GM12878 (cell line): ENCODE data around the gene SMIM32. TPM values are rescaled to one million over a fixed set of nuclear protein-coding genes. Genes with fewer than 3 reads are reported as not detected.

Experiments used
- ATAC-seq: fragments of 200-7000 bp; cut with Tn5 transposase; 3 replicates; pipeline ENCODE4 v1.9.1; 2020; ENCODE audit warnings: mild to moderate bottlenecking, moderate library complexity
- BruUV-seq: library from RNA; stranded (reverse); fragments of 400-500 nt; replicated peaks from 2 replicates; lab custom pipeline; 2021; lab: Mats Ljungman, UMichigan
- CTCF ChIA-PET: fragments of 300-600 bp; sonication (Branson Sonifier 250); formaldehyde crosslinking; extraction: SDS; loops from one replicate; lab custom pipeline; 2021; ENCODE audit warnings: inconsistent platforms; lab: Yijun Ruan, JAX
- POLR2A ChIA-PET: fragments of 350-600 bp; formaldehyde crosslinking; extraction: SDS; loops from one replicate; lab custom pipeline; 2021; ENCODE audit warnings: inconsistent platforms; lab: Charles Lee
- RAD21 ChIA-PET: fragments of 300-600 bp; sonication (Branson Sonifier 250); formaldehyde crosslinking; loops from one replicate; lab custom pipeline; 2023; ENCODE audit warnings: antibody characterized with exemption; ENCODE audit not compliant: unreplicated experiment; lab: Charles Lee
- SMC1A ChIA-PET: fragments of 300-600 bp; sonication (Branson Sonifier 250); formaldehyde crosslinking; loops from one replicate; lab custom pipeline; 2023; ENCODE audit not compliant: unreplicated experiment, uncharacterized antibody; lab: Charles Lee
- DNase-seq: peaks from one replicate; pipeline ENCODE4 v3.0.0-alpha.2; 2011; ENCODE audit warnings: low read depth, low spot score
- FAIRE-seq: peaks from 3 replicates; lab custom pipeline; 2011; peaks lifted over from hg19 to GRCh38; lab: Jason Lieb, UNC
- H2AFZ ChIP-seq: 2 replicates; pipeline ENCODE4 v1.6.0; 2011; ENCODE audit warnings: low read depth, low read length, control low read depth; ENCODE audit not compliant: control insufficient read depth
- H3K27ac ChIP-seq: 2 replicates; pipeline ENCODE4 v1.5.1; 2011; ENCODE audit warnings: control low read depth; ENCODE audit not compliant: control insufficient read depth, insufficient read depth
- H3K27me3 ChIP-seq, 2 experiments: replicated peaks in 1 of 2; 2 replicates each; pipeline versions ENCODE4 v1.6.0 to v1.6.1; 2011; ENCODE audit warnings: low read length in 1 of 2; ENCODE audit not compliant: control insufficient read depth in 2 of 2, insufficient read depth in 2 of 2
- H3K36me3 ChIP-seq, 2 experiments: 2 replicates each; pipeline ENCODE4 v1.5.1; 2011; ENCODE audit warnings: low read length in 1 of 2; ENCODE audit not compliant: control insufficient read depth in 2 of 2, insufficient read depth in 2 of 2
- H3K4me1 ChIP-seq: 2 replicates; pipeline ENCODE4 v1.6.1; 2011; ENCODE audit warnings: mild to moderate bottlenecking, low read length, moderate library complexity, mixed read lengths; ENCODE audit not compliant: control insufficient read depth, insufficient read depth
- H3K4me2 ChIP-seq: 2 replicates; pipeline ENCODE4 v1.6.0; 2011; ENCODE audit warnings: control low read depth; ENCODE audit not compliant: control insufficient read depth, insufficient read depth
- H3K4me3 ChIP-seq: fragments of 200-600 bp; sonication (generic); 2 replicates; pipeline ENCODE4 v1.5.1; 2016
- H3K79me2 ChIP-seq: 2 replicates; pipeline ENCODE4 v1.6.0; 2011; ENCODE audit warnings: low read length; ENCODE audit not compliant: control insufficient read depth, insufficient read depth
- H3K9ac ChIP-seq: 2 replicates; pipeline ENCODE4 v1.8.0; 2011; ENCODE audit warnings: low read length, control low read depth, mixed read lengths; ENCODE audit not compliant: control insufficient read depth, insufficient read depth
- H3K9me3 ChIP-seq: replicated peaks from 3 replicates; pipeline ENCODE4 v1.5.1; 2011; ENCODE audit warnings: mild to moderate bottlenecking, low read length; ENCODE audit not compliant: control insufficient read depth, insufficient read depth
- H4K20me1 ChIP-seq: 2 replicates; pipeline ENCODE4 v1.6.0; 2011; ENCODE audit not compliant: control insufficient read depth, insufficient read depth
- CHD2 ChIP-seq: IDR thresholded peaks from 2 replicates; pipeline ENCODE4 v1.6.1; 2011; ENCODE audit warnings: low read depth, low read length, improper control_type of control experiment, borderline replicate concordance
- CTCF ChIP-seq, 3 experiments: IDR thresholded peaks in 2 of 3; conservative IDR thresholded peaks in 1 of 3; 2 replicates each; pipeline ENCODE4 v1.5.1; 2011; ENCODE audit warnings: low read depth in 3 of 3, low read length in 3 of 3, mild to moderate bottlenecking in 3 of 3, control low read depth in 2 of 3, moderate library complexity in 2 of 3, inconsistent platforms in 1 of 3, mixed read lengths in 1 of 3; ENCODE audit not compliant: control insufficient read depth in 2 of 3, insufficient read depth in 1 of 3; ENCODE audit errors: extremely low read depth in 1 of 3
- EGR1 ChIP-seq, 2 experiments: IDR thresholded peaks; 1 replicate in 1 of 2; 2 replicates in 1 of 2; pipeline ENCODE4 v1.6.1; 2011 to 2012; ENCODE audit warnings: low read depth in 2 of 2, low read length in 2 of 2, borderline replicate concordance in 1 of 2, mild to moderate bottlenecking in 1 of 2, moderate library complexity in 1 of 2
- MTA2 ChIP-seq: fragments of 450-650 bp; IDR thresholded peaks from 2 replicates; pipeline ENCODE4 v1.6.1; 2016; ENCODE audit warnings: low read depth, mild to moderate bottlenecking, moderate library complexity
- RAD21 ChIP-seq: IDR thresholded peaks from 2 replicates; pipeline ENCODE4 v1.6.1; 2011; ENCODE audit warnings: mild to moderate bottlenecking, low read depth, low read length, moderate library complexity; ENCODE audit not compliant: insufficient read depth
- SMC3 ChIP-seq: IDR thresholded peaks from 2 replicates; pipeline ENCODE4 v1.6.1; 2011; ENCODE audit warnings: low read length, improper control_type of control experiment, borderline replicate concordance
- TCF12 ChIP-seq: IDR thresholded peaks from 2 replicates; pipeline ENCODE4 v1.6.1; 2011; ENCODE audit warnings: low read depth, mild to moderate bottlenecking, low read length
- YY1 ChIP-seq: IDR thresholded peaks from 2 replicates; pipeline ENCODE4 v1.6.1; 2011; ENCODE audit warnings: low read depth, mild to moderate bottlenecking, low read length
- WGBS: methylation state at CpG from one replicate; pipeline ENCODE4 v1.1.6; 2016; ENCODE audit warnings: low lambda C conversion rate; ENCODE audit not compliant: insufficient replicate concordance, insufficient coverage; ENCODE audit errors: missing lambda C conversion rate; 5-methylcytosine and 5-hydroxymethylcytosine counted together
- in situ Hi-C: fragments of 300-500 bp; cut with MboI; formaldehyde crosslinking; loops from 9 replicates; pipeline ENCODE4 v1.14.3; 2018; ENCODE audit warnings: mixed read lengths
- intact Hi-C: fragments of 100-400 bp; cut with micrococcal nuclease; formaldehyde crosslinking; loops from one replicate; pipeline ENCODE4 v1.14.2; 2022; ENCODE audit not compliant: unreplicated experiment
- polyA plus RNA-seq, 11 experiments: library from polyadenylated mRNA; depleted of rRNA in 4 of 11; unstranded in 6 of 11; stranded (reverse) in 5 of 11; fragments of >200 nt; fragmentation: Nextera tagmentation in 4 of 11; fragmentation: Illumina TruSeq in 1 of 11; extraction: Ambion mirVana in 4 of 11; extraction: Trizol in 1 of 11; gene quantifications; 1 replicate in 1 of 11; 2 replicates in 10 of 11; pipeline versions ENCODE4 v1.2.1 to v1.2.3, GENCODE V29; 2011 to 2016; ENCODE audit warnings: inconsistent platforms in 2 of 11, missing spikeins in 2 of 11, low read depth in 1 of 11
- total RNA-seq, 4 experiments: library from RNA; depleted of rRNA in 3 of 4; stranded (reverse); fragments of >200 nt in 3 of 4; fragmentation: Illumina TruSeq in 1 of 4; extraction: Trizol in 1 of 4; gene quantifications; 2 replicates each; pipeline versions ENCODE4 v1.2.1 to v1.2.3, GENCODE V29; 2013 to 2021
- TF ChIP-seq, protein P1 (sequence below): fragments of 150-350 bp; IDR thresholded peaks from 2 replicates; pipeline ENCODE4 v1.6.1; 2014; ENCODE audit warnings: mild to moderate bottlenecking, low read depth, low read length

The SMIM32 gene
- total and polyA plus RNA-seq, 10 of the 15 experiments (the other 5 are each of a cell fraction or from before 2014, with no cell fraction given): not detected

GRCh38 chr5:136212252-136212721, 19.3 kb upstream of the SMIM32 start:
- WGBS: 30% methylated on average over 10 of the region's 10 CpGs
- RAD21 ChIA-PET: interaction anchor here (0.7 to 2.6 kb wide), 5 partner anchors 143 to 275 kb away, joined by 3 to 6 read pairs (median 4); no protein-coding TSS in a partner anchor
- peak; percentile 81 to 87 (median 81) for TF ChIP-seq CTCF (IDR thresholded peaks at IDR 0.05 in 2 of 3, conservative IDR thresholded peaks at IDR 0.05 in 1 of 3; ENCODE audit: control insufficient read depth in 2 of 3, extremely low read depth in 1 of 3, insufficient read depth in 1 of 3, low read depth in 3 of 3, low read length in 3 of 3)
- peak; percentile 87 for TF ChIP-seq SMC3
- TF ChIP-seq RAD21: peak; percentile 79
- TF ChIP-seq EGR1 (IDR thresholded peaks at IDR 0.05; ENCODE audit: borderline replicate concordance in 1 of 2, low read depth in 2 of 2, low read length in 2 of 2): 0 out of 3 replicates have a peak, but pooled peaks of 1 of the 2 experiments have one; percentile 17
- no peak for TF ChIP-seq CHD2
- TF ChIP-seq MTA2: no peak
- 0 out of 2 replicates have a peak, but pooled peaks have one; percentile 36 for TF ChIP-seq YY1
- 0 out of 2 replicates have a peak, but pooled peaks have one; percentile 8 for TF ChIP-seq TCF12
- TF ChIP-seq, protein P1, sequence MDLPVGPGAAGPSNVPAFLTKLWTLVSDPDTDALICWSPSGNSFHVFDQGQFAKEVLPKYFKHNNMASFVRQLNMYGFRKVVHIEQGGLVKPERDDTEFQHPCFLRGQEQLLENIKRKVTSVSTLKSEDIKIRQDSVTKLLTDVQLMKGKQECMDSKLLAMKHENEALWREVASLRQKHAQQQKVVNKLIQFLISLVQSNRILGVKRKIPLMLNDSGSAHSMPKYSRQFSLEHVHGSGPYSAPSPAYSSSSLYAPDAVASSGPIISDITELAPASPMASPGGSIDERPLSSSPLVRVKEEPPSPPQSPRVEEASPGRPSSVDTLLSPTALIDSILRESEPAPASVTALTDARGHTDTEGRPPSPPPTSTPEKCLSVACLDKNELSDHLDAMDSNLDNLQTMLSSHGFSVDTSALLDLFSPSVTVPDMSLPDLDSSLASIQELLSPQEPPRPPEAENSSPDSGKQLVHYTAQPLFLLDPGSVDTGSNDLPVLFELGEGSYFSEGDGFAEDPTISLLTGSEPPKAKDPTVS: peak; percentile 96
- no peak for DNase-seq
- Histone ChIP-seq H3K36me3 (no peaks in the 10 kb centered on the region), H3K9ac (no peak overlapping the region), H3K4me3 (no peak overlapping the region), H3K4me1 (no peaks in the 10 kb centered on the region), H3K79me2 (no peaks in the 10 kb centered on the region), H4K20me1 (no peaks in the 10 kb centered on the region; the same call in 1 of the 2 replicates), H3K27ac (no peak overlapping the region), H3K9me3 (no peaks in the 10 kb centered on the region), H3K27me3 (peaks cover 0 to 3% of the 10 kb centered on the region in 2 experiments; a peak in 2 of 4 replicates), H2AFZ (no peak overlapping the region), H3K4me2 (no peak overlapping the region)
- intact Hi-C loops: loop anchor here (1.0 to 5.0 kb wide), 4 partner anchors 130 to 325 kb away; no protein-coding TSS in a partner anchor
- in situ Hi-C loops: loop anchor here (5.0 kb wide), 2 partner anchors 270 to 325 kb away; no protein-coding TSS in a partner anchor
- ATAC-seq: peak; percentile 85
- BruUV-seq: no TSS peak
- CTCF ChIA-PET: interaction anchor here (0.7 to 3.7 kb wide), 28 partner anchors 11 to 339 kb away, joined by 3 to 19 read pairs (median 4); no protein-coding TSS in a partner anchor
- SMC1A ChIA-PET: interaction anchor here (0.6 to 3.7 kb wide), 13 partner anchors 10 to 326 kb away, joined by 3 to 16 read pairs (median 4); no protein-coding TSS in a partner anchor
- no peak for FAIRE-seq
- POLR2A ChIA-PET: no interaction called here
